SK-N-SH (cell line): ENCODE measurements around the gene TMEM50A. TPM values are rescaled to one million over a fixed set of nuclear protein-coding genes. Genes with fewer than 3 reads are reported as not detected.

ENCODE experiments used
- CTCF ChIA-PET: fragments of 300-600, 350-600 bp; formaldehyde crosslinking; extraction: SDS; loops from one replicate; lab custom pipeline; 2021; lab: Yijun Ruan, JAX
- POLR2A ChIA-PET: fragments of 350-600 bp; sonication (Branson Sonifier 250); formaldehyde crosslinking; extraction: SDS; loops from one replicate; lab custom pipeline; 2020; ENCODE audit warnings: antibody characterized with exemption, inconsistent platforms; lab: Yijun Ruan, JAX
- DNase-seq: peaks from one replicate; pipeline ENCODE4 v3.0.0; 2012
- H2AFZ ChIP-seq: fragments of 200-600 bp; sonication (generic); 2 replicates; pipeline ENCODE4 v1.8.1; 2016; ENCODE audit warnings: antibody characterized with exemption, mild to moderate bottlenecking, low read depth
- H3F3A ChIP-seq: fragments of 200-600 bp; sonication (generic); replicated peaks from 2 replicates; pipeline ENCODE3; 2016; ENCODE audit warnings: antibody characterized with exemption, mild to moderate bottlenecking; ENCODE audit not compliant: insufficient read depth
- H3K27ac ChIP-seq, 2 experiments: fragments of 200-500 bp in 1 of 2; fragments of 200-600 bp in 1 of 2; sonication (Bioruptor generic) in 1 of 2; sonication (generic), shearing (Covaris generic) in 1 of 2; 2 replicates each; pipeline versions ENCODE4 v1.5.1 to v1.6.1; 2014 to 2016; ENCODE audit warnings: low read depth in 2 of 2, inconsistent platforms in 1 of 2, low read length in 1 of 2, mild to moderate bottlenecking in 1 of 2, mixed read lengths in 1 of 2
- H3K27me3 ChIP-seq: fragments of 200-600 bp; sonication (generic), shearing (Covaris generic); 2 replicates; pipeline ENCODE4 v1.6.1; 2016; ENCODE audit warnings: mixed run types; ENCODE audit not compliant: insufficient read depth
- H3K36me3 ChIP-seq, 2 experiments: fragments of 200-500 bp in 1 of 2; fragments of 200-600 bp in 1 of 2; sonication (Bioruptor generic) in 1 of 2; sonication (generic) in 1 of 2; replicated peaks in 1 of 2; 2 replicates each; pipeline versions ENCODE3 to v1.5.1; 2014 to 2016; ENCODE audit warnings: low read length in 1 of 2, mild to moderate bottlenecking in 1 of 2; ENCODE audit not compliant: insufficient read depth in 2 of 2, control insufficient read depth in 1 of 2
- H3K4me1 ChIP-seq, 2 experiments: fragments of 200-500 bp in 1 of 2; fragments of 200-600 bp in 1 of 2; sonication (Bioruptor generic) in 1 of 2; sonication (generic), shearing (Covaris generic) in 1 of 2; 2 replicates each; pipeline versions ENCODE4 v1.5.1 to v1.6.1; 2014 to 2016; ENCODE audit warnings: low read depth in 1 of 2, low read length in 1 of 2, mixed run types in 1 of 2; ENCODE audit not compliant: insufficient read depth in 2 of 2, control insufficient read depth in 1 of 2
- H3K4me2 ChIP-seq: fragments of 200-600 bp; sonication (generic), shearing (Covaris generic); 2 replicates; pipeline ENCODE4 v1.6.1; 2017; ENCODE audit warnings: mixed run types
- H3K4me3 ChIP-seq, 2 experiments: fragments of 200-500 bp in 1 of 2; fragments of 200-600 bp in 1 of 2; sonication (Bioruptor generic) in 1 of 2; sonication (generic), shearing (Covaris generic) in 1 of 2; 2 replicates each; pipeline versions ENCODE4 v1.5.1 to v1.8.1; 2014 to 2016; ENCODE audit warnings: low read depth in 2 of 2, inconsistent platforms in 1 of 2, low read length in 1 of 2, mild to moderate bottlenecking in 1 of 2, mixed read lengths in 1 of 2, moderate library complexity in 1 of 2
- H3K79me2 ChIP-seq: fragments of 200-600 bp; sonication (generic); 2 replicates; pipeline ENCODE4 v1.8.1; 2017; ENCODE audit warnings: mild to moderate bottlenecking; ENCODE audit not compliant: insufficient read depth
- H3K9ac ChIP-seq: fragments of 200-600 bp; sonication (generic); 2 replicates; pipeline ENCODE4 v1.6.1; 2017; ENCODE audit warnings: mixed run types
- H3K9me2 ChIP-seq: fragments of 200-600 bp; sonication (generic); 2 replicates; pipeline ENCODE4 v1.6.1; 2017; ENCODE audit warnings: mixed run types
- H3K9me3 ChIP-seq: fragments of 200-600 bp; sonication (generic); 2 replicates; pipeline ENCODE4 v1.6.1; 2017; ENCODE audit warnings: mixed run types, mild to moderate bottlenecking, moderate library complexity
- H4K20me1 ChIP-seq: fragments of 200-600 bp; sonication (generic); 2 replicates; pipeline ENCODE4 v1.6.1; 2017; ENCODE audit warnings: mild to moderate bottlenecking, mixed run types; ENCODE audit not compliant: insufficient read depth
- CHD2 ChIP-seq: fragments of 150-350 bp; IDR thresholded peaks from 2 replicates; pipeline ENCODE4 v1.6.1; 2018; ENCODE audit warnings: low read length; ENCODE audit not compliant: partially characterized antibody
- ELF1 ChIP-seq: IDR thresholded peaks from 2 replicates; pipeline ENCODE4 v1.4.0; 2012
- EZH2phosphoT487 ChIP-seq: fragments of 200-600 bp; sonication (generic); IDR thresholded peaks from 2 replicates; pipeline ENCODE4 v1.6.1; 2017; ENCODE audit warnings: low read depth, mixed run types, mild to moderate bottlenecking, antibody characterized with exemption, moderate library complexity, borderline replicate concordance
- FOXM1 ChIP-seq: IDR thresholded peaks from 2 replicates; pipeline ENCODE4 v1.4.0; 2012; ENCODE audit warnings: low read depth, mild to moderate bottlenecking
- GATA2 ChIP-seq: sonication (generic); formaldehyde crosslinking; IDR thresholded peaks from 2 replicates; pipeline ENCODE4 v1.5.0; 2020; ENCODE audit warnings: mild to moderate bottlenecking, missing genetic modification reagents
- JUND ChIP-seq: IDR thresholded peaks from 2 replicates; pipeline ENCODE4 v1.4.0; 2012
- MEF2A ChIP-seq: IDR thresholded peaks from 2 replicates; pipeline ENCODE4 v1.4.0; 2012; ENCODE audit warnings: low read depth, borderline replicate concordance
- POLR2AphosphoS5 ChIP-seq: IDR thresholded peaks from 2 replicates; pipeline ENCODE4 v1.6.1; 2012; ENCODE audit warnings: low read depth, low read length
- RCOR1 ChIP-seq: fragments of 150-350 bp; IDR thresholded peaks from 2 replicates; pipeline ENCODE4 v1.6.1; 2017; ENCODE audit warnings: antibody characterized with exemption, low read length
- RFX5 ChIP-seq: IDR thresholded peaks from 2 replicates; pipeline ENCODE4 v1.6.1; 2012; ENCODE audit warnings: mild to moderate bottlenecking, improper control_type of control experiment, low read length
- RXRA ChIP-seq: IDR thresholded peaks from 2 replicates; pipeline ENCODE4 v1.4.0; 2012; ENCODE audit warnings: low read depth, mild to moderate bottlenecking, borderline replicate concordance
- SIN3A ChIP-seq: IDR thresholded peaks from 2 replicates; pipeline ENCODE4 v1.6.1; 2012; ENCODE audit warnings: low read depth, mild to moderate bottlenecking, low read length, moderate library complexity, borderline replicate concordance
- TAF1 ChIP-seq: IDR thresholded peaks from 2 replicates; pipeline ENCODE4 v1.6.1; 2012; ENCODE audit warnings: low read depth, mild to moderate bottlenecking, low read length, moderate library complexity, borderline replicate concordance
- TEAD4 ChIP-seq: IDR thresholded peaks from 2 replicates; pipeline ENCODE4 v1.4.0; 2012; ENCODE audit warnings: mild to moderate bottlenecking, borderline replicate concordance; ENCODE audit not compliant: insufficient read depth
- YY1 ChIP-seq: IDR thresholded peaks from 2 replicates; pipeline ENCODE4 v1.4.0; 2012; ENCODE audit warnings: low read depth, mild to moderate bottlenecking
- WGBS: methylation state at CpG from one replicate; pipeline ENCODE4 v1.1.6; 2017; ENCODE audit warnings: low lambda C conversion rate; 5-methylcytosine and 5-hydroxymethylcytosine counted together
- polyA plus RNA-seq, 3 experiments: library from polyadenylated mRNA; depleted of rRNA; stranded (reverse); fragments of >200 nt; gene quantifications; 2 replicates each; pipeline ENCODE4 v1.2.3, GENCODE V29; 2012
- TF ChIP-seq, protein P1 (sequence below): IDR thresholded peaks from 2 replicates; pipeline ENCODE4 v1.4.0; 2012; ENCODE audit warnings: low read depth
- TF ChIP-seq, protein P2 (sequence below): fragments of 200-600 bp; sonication (generic); IDR thresholded peaks from 2 replicates; pipeline ENCODE4 v1.6.1; 2017; ENCODE audit warnings: antibody characterized with exemption, mild to moderate bottlenecking, moderate library complexity
- TF ChIP-seq, protein P3 (sequence below): IDR thresholded peaks from 2 replicates; pipeline ENCODE4 v1.6.1; 2012; ENCODE audit warnings: mild to moderate bottlenecking, low read depth, low read length, moderate library complexity
- TF ChIP-seq, protein P4 (sequence below): IDR thresholded peaks from 2 replicates; pipeline ENCODE4 v1.4.0; 2012; ENCODE audit warnings: low read depth, borderline replicate concordance
- TF ChIP-seq, protein P5 (sequence below): IDR thresholded peaks from 2 replicates; pipeline ENCODE4 v1.4.0; 2012; ENCODE audit warnings: low read depth, borderline replicate concordance

Gene TMEM50A
- polyA plus RNA-seq, 1 of the 3 experiments (the other 2 are of a cell fraction), result 95.5 TPM

DNA sequence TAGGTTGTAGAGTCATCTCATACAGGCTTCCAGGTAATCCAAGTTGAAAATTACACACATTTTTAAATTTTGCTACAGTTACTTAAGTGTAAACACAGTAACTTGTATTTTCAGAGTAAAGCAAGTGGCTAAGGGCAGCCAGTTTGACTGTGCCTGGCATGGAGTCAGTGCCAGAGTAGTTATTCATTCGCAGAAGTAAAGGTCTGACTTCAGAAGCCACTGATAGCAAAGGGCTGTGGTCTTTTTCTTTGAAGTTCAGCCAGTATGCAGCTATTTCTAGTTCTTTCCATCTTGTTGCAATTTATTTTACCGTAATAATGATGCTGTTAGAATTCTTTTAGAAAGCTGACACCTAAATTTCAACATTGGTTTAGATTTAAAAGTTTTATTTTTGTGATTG is 9.4 kb downstream of the TMEM50A start:
- POLR2A ChIA-PET, result no interaction called here
- H4K20me1 ChIP-seq, result peaks cover 10% of the 10 kb centered on the region; the same call in 1 of the 2 replicates
- peaks cover 98% of the 10 kb centered on the region for H3K79me2 ChIP-seq
- H3K27me3 ChIP-seq, result no peaks in the 10 kb centered on the region
- no peak for DNase-seq
- TF ChIP-seq, protein P1, sequence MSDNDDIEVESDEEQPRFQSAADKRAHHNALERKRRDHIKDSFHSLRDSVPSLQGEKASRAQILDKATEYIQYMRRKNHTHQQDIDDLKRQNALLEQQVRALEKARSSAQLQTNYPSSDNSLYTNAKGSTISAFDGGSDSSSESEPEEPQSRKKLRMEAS, result no peak
- TF ChIP-seq, protein P2, sequence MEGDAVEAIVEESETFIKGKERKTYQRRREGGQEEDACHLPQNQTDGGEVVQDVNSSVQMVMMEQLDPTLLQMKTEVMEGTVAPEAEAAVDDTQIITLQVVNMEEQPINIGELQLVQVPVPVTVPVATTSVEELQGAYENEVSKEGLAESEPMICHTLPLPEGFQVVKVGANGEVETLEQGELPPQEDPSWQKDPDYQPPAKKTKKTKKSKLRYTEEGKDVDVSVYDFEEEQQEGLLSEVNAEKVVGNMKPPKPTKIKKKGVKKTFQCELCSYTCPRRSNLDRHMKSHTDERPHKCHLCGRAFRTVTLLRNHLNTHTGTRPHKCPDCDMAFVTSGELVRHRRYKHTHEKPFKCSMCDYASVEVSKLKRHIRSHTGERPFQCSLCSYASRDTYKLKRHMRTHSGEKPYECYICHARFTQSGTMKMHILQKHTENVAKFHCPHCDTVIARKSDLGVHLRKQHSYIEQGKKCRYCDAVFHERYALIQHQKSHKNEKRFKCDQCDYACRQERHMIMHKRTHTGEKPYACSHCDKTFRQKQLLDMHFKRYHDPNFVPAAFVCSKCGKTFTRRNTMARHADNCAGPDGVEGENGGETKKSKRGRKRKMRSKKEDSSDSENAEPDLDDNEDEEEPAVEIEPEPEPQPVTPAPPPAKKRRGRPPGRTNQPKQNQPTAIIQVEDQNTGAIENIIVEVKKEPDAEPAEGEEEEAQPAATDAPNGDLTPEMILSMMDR, result no peak
- TF ChIP-seq FOXM1 (no peak), SIN3A (no peak), TAF1 (no peak), GATA2 (CRISPR knock-in tag) (no peak), ELF1 (no peak), CHD2 (no peak), MEF2A (no peak), POLR2AphosphoS5 (no peak), RXRA (no peak), RFX5 (no peak), JUND (no peak), YY1 (no peak), TEAD4 (no peak), RCOR1 (no peak), EZH2phosphoT487 (no peak)
- TF ChIP-seq, protein P3, sequence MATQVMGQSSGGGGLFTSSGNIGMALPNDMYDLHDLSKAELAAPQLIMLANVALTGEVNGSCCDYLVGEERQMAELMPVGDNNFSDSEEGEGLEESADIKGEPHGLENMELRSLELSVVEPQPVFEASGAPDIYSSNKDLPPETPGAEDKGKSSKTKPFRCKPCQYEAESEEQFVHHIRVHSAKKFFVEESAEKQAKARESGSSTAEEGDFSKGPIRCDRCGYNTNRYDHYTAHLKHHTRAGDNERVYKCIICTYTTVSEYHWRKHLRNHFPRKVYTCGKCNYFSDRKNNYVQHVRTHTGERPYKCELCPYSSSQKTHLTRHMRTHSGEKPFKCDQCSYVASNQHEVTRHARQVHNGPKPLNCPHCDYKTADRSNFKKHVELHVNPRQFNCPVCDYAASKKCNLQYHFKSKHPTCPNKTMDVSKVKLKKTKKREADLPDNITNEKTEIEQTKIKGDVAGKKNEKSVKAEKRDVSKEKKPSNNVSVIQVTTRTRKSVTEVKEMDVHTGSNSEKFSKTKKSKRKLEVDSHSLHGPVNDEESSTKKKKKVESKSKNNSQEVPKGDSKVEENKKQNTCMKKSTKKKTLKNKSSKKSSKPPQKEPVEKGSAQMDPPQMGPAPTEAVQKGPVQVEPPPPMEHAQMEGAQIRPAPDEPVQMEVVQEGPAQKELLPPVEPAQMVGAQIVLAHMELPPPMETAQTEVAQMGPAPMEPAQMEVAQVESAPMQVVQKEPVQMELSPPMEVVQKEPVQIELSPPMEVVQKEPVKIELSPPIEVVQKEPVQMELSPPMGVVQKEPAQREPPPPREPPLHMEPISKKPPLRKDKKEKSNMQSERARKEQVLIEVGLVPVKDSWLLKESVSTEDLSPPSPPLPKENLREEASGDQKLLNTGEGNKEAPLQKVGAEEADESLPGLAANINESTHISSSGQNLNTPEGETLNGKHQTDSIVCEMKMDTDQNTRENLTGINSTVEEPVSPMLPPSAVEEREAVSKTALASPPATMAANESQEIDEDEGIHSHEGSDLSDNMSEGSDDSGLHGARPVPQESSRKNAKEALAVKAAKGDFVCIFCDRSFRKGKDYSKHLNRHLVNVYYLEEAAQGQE, result no peak
- TF ChIP-seq, protein P4, sequence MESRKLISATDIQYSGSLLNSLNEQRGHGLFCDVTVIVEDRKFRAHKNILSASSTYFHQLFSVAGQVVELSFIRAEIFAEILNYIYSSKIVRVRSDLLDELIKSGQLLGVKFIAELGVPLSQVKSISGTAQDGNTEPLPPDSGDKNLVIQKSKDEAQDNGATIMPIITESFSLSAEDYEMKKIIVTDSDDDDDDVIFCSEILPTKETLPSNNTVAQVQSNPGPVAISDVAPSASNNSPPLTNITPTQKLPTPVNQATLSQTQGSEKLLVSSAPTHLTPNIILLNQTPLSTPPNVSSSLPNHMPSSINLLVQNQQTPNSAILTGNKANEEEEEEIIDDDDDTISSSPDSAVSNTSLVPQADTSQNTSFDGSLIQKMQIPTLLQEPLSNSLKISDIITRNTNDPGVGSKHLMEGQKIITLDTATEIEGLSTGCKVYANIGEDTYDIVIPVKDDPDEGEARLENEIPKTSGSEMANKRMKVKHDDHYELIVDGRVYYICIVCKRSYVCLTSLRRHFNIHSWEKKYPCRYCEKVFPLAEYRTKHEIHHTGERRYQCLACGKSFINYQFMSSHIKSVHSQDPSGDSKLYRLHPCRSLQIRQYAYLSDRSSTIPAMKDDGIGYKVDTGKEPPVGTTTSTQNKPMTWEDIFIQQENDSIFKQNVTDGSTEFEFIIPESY, result no peak
- TF ChIP-seq, protein P5, sequence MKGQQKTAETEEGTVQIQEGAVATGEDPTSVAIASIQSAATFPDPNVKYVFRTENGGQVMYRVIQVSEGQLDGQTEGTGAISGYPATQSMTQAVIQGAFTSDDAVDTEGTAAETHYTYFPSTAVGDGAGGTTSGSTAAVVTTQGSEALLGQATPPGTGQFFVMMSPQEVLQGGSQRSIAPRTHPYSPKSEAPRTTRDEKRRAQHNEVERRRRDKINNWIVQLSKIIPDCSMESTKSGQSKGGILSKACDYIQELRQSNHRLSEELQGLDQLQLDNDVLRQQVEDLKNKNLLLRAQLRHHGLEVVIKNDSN, result no peak
- H3K9me2 ChIP-seq, result no peaks in the 10 kb centered on the region
- H3K4me1 ChIP-seq, result peaks cover 0 to 8% of the 10 kb centered on the region in 2 experiments; a peak in 3 of 4 replicates
- H3K9ac ChIP-seq, result no peak overlapping the region
- no peak overlapping the region for H2AFZ ChIP-seq
- no peaks in the 10 kb centered on the region for H3K9me3 ChIP-seq
- no peak overlapping the region for H3K4me3 ChIP-seq
- no peak overlapping the region for H3K4me2 ChIP-seq
- peaks cover 19 to 85% of the 10 kb centered on the region in 2 experiments for H3K36me3 ChIP-seq
- 100% methylated on average over 2 of the region's 2 CpGs for WGBS
- peaks cover 27% of the 10 kb centered on the region for H3F3A ChIP-seq
- H3K27ac ChIP-seq, result no peak overlapping the region
- CTCF ChIA-PET, result no interaction called here
